Keratinocyte (primary cell): Measurements from ENCODE around the gene ZNF157. TPM values are rescaled to one million over a fixed set of nuclear protein-coding genes. Genes with fewer than 3 reads are reported as not detected.

ENCODE experiments used
- DNase-seq: peaks from one replicate; pipeline ENCODE4 v3.0.0-alpha.2; 2011; ENCODE audit warnings: low read depth, missing footprints, low spot score
- FAIRE-seq: peaks from 2 replicates; lab custom pipeline; 2011; peaks lifted over from hg19 to GRCh38; lab: Jason Lieb, UNC
- H2AFZ ChIP-seq: 2 replicates; pipeline ENCODE4 v1.6.0; 2012; ENCODE audit warnings: low read length, control low read depth, inconsistent platforms; ENCODE audit not compliant: control insufficient read depth
- H3K27ac ChIP-seq: 2 replicates; pipeline ENCODE4 v1.5.1; 2011; ENCODE audit warnings: low read length; ENCODE audit not compliant: control insufficient read depth, insufficient read depth
- H3K27me3 ChIP-seq: 3 replicates; pipeline ENCODE4 v1.6.0; 2011; ENCODE audit warnings: low read length; ENCODE audit not compliant: control insufficient read depth, insufficient read depth; ENCODE audit errors: extremely low read depth
- H3K36me3 ChIP-seq, 2 experiments: 2 replicates in 1 of 2; 3 replicates in 1 of 2; pipeline ENCODE4 v1.5.1; 2011; ENCODE audit warnings: low read length in 2 of 2, mild to moderate bottlenecking in 1 of 2; ENCODE audit not compliant: control insufficient read depth in 2 of 2, insufficient read depth in 2 of 2; ENCODE audit errors: extremely low read depth in 1 of 2
- H3K4me1 ChIP-seq: 3 replicates; pipeline ENCODE4 v1.5.1; 2011; ENCODE audit warnings: low read length; ENCODE audit not compliant: control insufficient read depth, insufficient read depth; ENCODE audit errors: extremely low read depth
- H3K4me2 ChIP-seq: 3 replicates; pipeline ENCODE4 v1.6.0; 2011; ENCODE audit warnings: low read depth, low read length; ENCODE audit not compliant: control insufficient read depth, insufficient read depth; ENCODE audit errors: extremely low read depth
- H3K4me3 ChIP-seq, 3 experiments: fragments of 200-600 bp in 1 of 3; sonication (generic) in 1 of 3; 2 replicates in 2 of 3; 3 replicates in 1 of 3; pipeline ENCODE4 v1.5.1; 2011 to 2016; ENCODE audit warnings: low read length in 3 of 3, mild to moderate bottlenecking in 3 of 3, control low read depth in 2 of 3, inconsistent platforms in 1 of 3, low read depth in 1 of 3, mixed read lengths in 1 of 3, mixed run types in 1 of 3, moderate library complexity in 1 of 3; ENCODE audit not compliant: control insufficient read depth in 2 of 3, insufficient read depth in 2 of 3; ENCODE audit errors: extremely low read depth in 1 of 3
- H3K79me2 ChIP-seq: 2 replicates; pipeline ENCODE4 v1.6.0; 2012; ENCODE audit warnings: low read length; ENCODE audit not compliant: control insufficient read depth, insufficient read depth
- H3K9ac ChIP-seq: 3 replicates; pipeline ENCODE4 v1.6.0; 2011; ENCODE audit warnings: low read length; ENCODE audit not compliant: control insufficient read depth, insufficient read depth; ENCODE audit errors: extremely low read depth
- H3K9me1 ChIP-seq: 3 replicates; pipeline ENCODE4 v1.6.0; 2011; ENCODE audit warnings: low read length; ENCODE audit not compliant: control insufficient read depth, insufficient read depth; ENCODE audit errors: extremely low read depth
- H3K9me3 ChIP-seq: 2 replicates; pipeline ENCODE4 v1.5.1; 2012; ENCODE audit warnings: low read depth, low read length; ENCODE audit not compliant: control insufficient read depth
- H4K20me1 ChIP-seq: 3 replicates; pipeline ENCODE4 v1.6.0; 2011; ENCODE audit warnings: low read length; ENCODE audit not compliant: control insufficient read depth, insufficient read depth; ENCODE audit errors: extremely low read depth
- CTCF ChIP-seq, 3 experiments: IDR thresholded peaks in 1 of 3; conservative IDR thresholded peaks in 1 of 3; optimal IDR thresholded peaks in 1 of 3; 2 replicates in 2 of 3; 3 replicates in 1 of 3; pipeline versions ENCODE3 to v1.5.1; 2011; ENCODE audit warnings: low read length in 3 of 3, mild to moderate bottlenecking in 3 of 3, moderate library complexity in 2 of 3, control low read depth in 1 of 3, inconsistent platforms in 1 of 3; ENCODE audit not compliant: insufficient read depth in 2 of 3; ENCODE audit errors: extremely low read depth in 1 of 3
- EZH2 ChIP-seq: IDR thresholded peaks from one replicate; pipeline ENCODE4 v1.6.1; 2012; ENCODE audit warnings: inconsistent platforms, mild to moderate bottlenecking, low read length, moderate library complexity
- dilution Hi-C: fragments of 300-500 bp; cut with MboI; formaldehyde crosslinking; loops from one replicate; pipeline ENCODE4 v1.7.0; 2020; ENCODE audit warnings: low sequenced_read_pairs; ENCODE audit not compliant: extremely low pct_ligation_motif_present
- polyA plus RNA-seq, 5 experiments: library from polyadenylated mRNA; depleted of rRNA in 3 of 5; stranded (reverse) in 3 of 5; stranded (forward) in 1 of 5; unstranded in 1 of 5; fragments of >200 nt; gene quantifications; 1 replicate in 1 of 5; 2 replicates in 3 of 5; 3 replicates in 1 of 5; pipeline versions ENCODE4 v1.2.1 to v1.2.3, GENCODE V29; 2011 to 2012; ENCODE audit warnings: missing spikeins in 2 of 5, low read depth in 1 of 5, low replicate concordance in 1 of 5

Gene ZNF157
- polyA plus RNA-seq, 1 donor (not counting 4 experiments of a cell fraction or from before 2014, with no cell fraction given): 0.12 TPM

- dilution Hi-C loops: no loop called here
- Histone ChIP-seq H3K4me2 (no peak overlapping the region), H3K4me1 (no peaks in the 10 kb centered on the region), H3K9me1 (no peaks in the 10 kb centered on the region), H3K79me2 (no peaks in the 10 kb centered on the region), H2AFZ (no peak overlapping the region), H4K20me1 (no peaks in the 10 kb centered on the region), H3K4me3 (no peak overlapping the region), H3K9me3 (peaks cover 11% of the 10 kb centered on the region), H3K27ac (no peak overlapping the region), H3K36me3 (no peaks in the 10 kb centered on the region), H3K9ac (no peak overlapping the region), H3K27me3 (no peaks in the 10 kb centered on the region)
- TF ChIP-seq CTCF (optimal IDR thresholded peaks at IDR 0.05 in 1 of 3, IDR thresholded peaks at IDR 0.05 in 1 of 3, conservative IDR thresholded peaks at IDR 0.05 in 1 of 3; ENCODE audit: extremely low read depth in 1 of 3, insufficient read depth in 2 of 3, low read length in 3 of 3) (no peak), EZH2 (no peak)
- DNase-seq: no peak
- FAIRE-seq: no peak
Observed at GRCh38 chrX:47446431-47446830, 76.1 kb downstream of the ZNF157 start.

- DNase-seq (no peak), FAIRE-seq (no peak)
- Histone ChIP-seq H3K27me3 (no peaks in the 10 kb centered on the region), H3K36me3 (no peaks in the 10 kb centered on the region), H3K4me1 (no peaks in the 10 kb centered on the region), H3K9me3 (peaks cover 12% of the 10 kb centered on the region), H3K79me2 (no peaks in the 10 kb centered on the region), H4K20me1 (no peaks in the 10 kb centered on the region), H3K9me1 (no peaks in the 10 kb centered on the region), H3K4me2 (no peak overlapping the region), H3K9ac (no peak overlapping the region), H3K27ac (no peak overlapping the region), H2AFZ (no peak overlapping the region), H3K4me3 (no peak overlapping the region)
- dilution Hi-C loops: no loop called here
- TF ChIP-seq EZH2: no peak
- TF ChIP-seq CTCF (optimal IDR thresholded peaks at IDR 0.05 in 1 of 3, IDR thresholded peaks at IDR 0.05 in 1 of 3, conservative IDR thresholded peaks at IDR 0.05 in 1 of 3; ENCODE audit: extremely low read depth in 1 of 3, insufficient read depth in 2 of 3, low read length in 3 of 3): no peak
Observed at GRCh38 chrX:47446971-47447370, 76.6 kb downstream of the ZNF157 start.
